Mesendoderm (in vitro differentiated cells): Measurements from ENCODE around the gene RNU6-7.

Experiments used
- DNase-seq: peaks from one replicate; pipeline ENCODE4 v3.0.0; 2013
- H2AK5ac ChIP-seq: 2 replicates; pipeline ENCODE4 v1.6.1; 2013; ENCODE audit warnings: low read length, inconsistent platforms
- H2BK120ac ChIP-seq: 2 replicates; pipeline ENCODE4 v1.6.1; 2013; ENCODE audit warnings: low read depth, mild to moderate bottlenecking, low read length, moderate library complexity, mixed read lengths
- H2BK15ac ChIP-seq: replicated peaks from 2 replicates; pipeline ENCODE4 v1.6.1; 2013; ENCODE audit warnings: low read depth, mild to moderate bottlenecking, moderate library complexity
- H2BK5ac ChIP-seq: 2 replicates; pipeline ENCODE4 v1.6.1; 2013; ENCODE audit warnings: low read length, inconsistent platforms
- H3K18ac ChIP-seq: 2 replicates; pipeline ENCODE4 v1.6.1; 2013; ENCODE audit warnings: mild to moderate bottlenecking, low read length, mixed read lengths
- H3K23ac ChIP-seq: one replicate; pipeline ENCODE4 v1.6.1; 2013; ENCODE audit warnings: low read length
- H3K27ac ChIP-seq: 2 replicates; pipeline ENCODE4 v1.5.1; 2013; ENCODE audit warnings: low read depth, mild to moderate bottlenecking, inconsistent platforms, low read length, moderate library complexity
- H3K27me3 ChIP-seq: 2 replicates; pipeline ENCODE4 v1.6.1; 2013; ENCODE audit warnings: low read length, control low read depth, mild to moderate bottlenecking, inconsistent platforms; ENCODE audit not compliant: insufficient read depth, poor library complexity
- H3K36me3 ChIP-seq: 2 replicates; pipeline ENCODE4 v1.6.1; 2013; ENCODE audit warnings: low read length, inconsistent platforms; ENCODE audit not compliant: control insufficient read depth, insufficient read depth
- H3K4ac ChIP-seq: one replicate; pipeline ENCODE4 v1.6.1; 2013; ENCODE audit warnings: low read depth, mild to moderate bottlenecking, low read length, moderate library complexity
- H3K4me1 ChIP-seq: 2 replicates; pipeline ENCODE4 v1.6.1; 2013; ENCODE audit warnings: low read depth, low read length, inconsistent platforms; ENCODE audit not compliant: control insufficient read depth
- H3K4me2 ChIP-seq: 2 replicates; pipeline ENCODE4 v1.6.1; 2013; ENCODE audit warnings: low read length
- H3K4me3 ChIP-seq: 2 replicates; pipeline ENCODE4 v1.5.1; 2013; ENCODE audit warnings: mild to moderate bottlenecking, low read length
- H3K56ac ChIP-seq: one replicate; pipeline ENCODE4 v1.6.1; 2013; ENCODE audit warnings: low read length
- H3K79me1 ChIP-seq: 2 replicates; pipeline ENCODE4 v1.6.1; 2013; ENCODE audit warnings: low read length, inconsistent platforms
- H3K79me2 ChIP-seq: 2 replicates; pipeline ENCODE4 v1.6.1; 2013; ENCODE audit warnings: mild to moderate bottlenecking, low read length; ENCODE audit not compliant: control insufficient read depth, insufficient read depth
- H3K9ac ChIP-seq: 2 replicates; pipeline ENCODE4 v1.6.1; 2013; ENCODE audit warnings: low read length, inconsistent platforms
- H4K5ac ChIP-seq: one replicate; pipeline ENCODE4 v1.6.1; 2013; ENCODE audit warnings: low read length
- H4K8ac ChIP-seq: one replicate; pipeline ENCODE4 v1.6.1; 2013; ENCODE audit warnings: low read depth, mild to moderate bottlenecking, control low read depth, low read length, moderate library complexity
- WGBS: extraction: QIAGEN DNeasy Blood & Tissue Kit; methylation state at CpG from one replicate; pipeline ENCODE4 v1.1.7; 2013; ENCODE audit warnings: low lambda C conversion rate, missing lambda C conversion rate; ENCODE audit not compliant: insufficient coverage; ENCODE audit errors: extremely low coverage; 5-methylcytosine and 5-hydroxymethylcytosine counted together

The RNU6-7 gene

DNA sequence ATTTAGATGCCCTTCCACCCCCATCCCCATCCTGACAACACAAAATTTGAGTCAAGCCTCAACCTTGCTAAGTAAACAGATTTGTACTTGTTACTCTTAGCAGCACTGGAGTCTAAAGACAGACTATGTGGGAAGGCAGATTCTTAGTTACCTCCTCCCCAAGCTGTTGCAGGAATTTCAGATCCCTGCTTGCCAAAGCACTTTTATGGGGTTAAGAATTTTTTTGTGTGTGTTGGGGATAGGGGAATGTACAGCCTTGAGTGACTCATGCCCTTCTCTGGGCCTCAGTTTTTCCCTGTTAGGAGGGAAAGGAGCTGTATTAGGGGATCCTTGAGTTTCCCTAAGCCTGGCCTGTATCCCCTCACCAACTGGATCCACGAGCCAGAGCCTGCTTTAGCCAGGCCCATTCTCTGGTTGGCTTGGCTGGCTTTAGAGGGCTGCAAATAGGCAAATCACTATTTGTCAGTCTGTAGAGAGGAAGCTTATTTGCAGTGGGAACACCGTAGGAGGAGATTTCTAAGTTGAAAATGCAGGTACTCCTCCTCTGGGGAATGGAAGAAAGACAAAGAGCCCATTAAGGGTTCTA lies 28.9 kb downstream of the RNU6-7 start:
- no peaks in the 10 kb centered on the region for H3K27me3 ChIP-seq
- H4K8ac ChIP-seq = no peak overlapping the region
- H3K36me3 ChIP-seq = no peaks in the 10 kb centered on the region
- no peak overlapping the region for H3K18ac ChIP-seq
- peak overlapping the region; percentile 41 for H2AK5ac ChIP-seq
- no peak overlapping the region for H3K56ac ChIP-seq
- no peak overlapping the region for H3K4ac ChIP-seq
- no peak overlapping the region for H3K4me3 ChIP-seq
- no peak for DNase-seq
- no peak overlapping the region for H2BK15ac ChIP-seq
- no peak overlapping the region for H4K5ac ChIP-seq
- H2BK120ac ChIP-seq = no peak overlapping the region
- no peak overlapping the region for H3K23ac ChIP-seq
- H3K79me1 ChIP-seq = no peaks in the 10 kb centered on the region
- no peak overlapping the region for H2BK5ac ChIP-seq
- H3K9ac ChIP-seq = no peak overlapping the region
- no peak overlapping the region for H3K4me2 ChIP-seq
- no peaks in the 10 kb centered on the region for H3K79me2 ChIP-seq
- peaks cover 4% of the 10 kb centered on the region for H3K4me1 ChIP-seq
- no peak overlapping the region for H3K27ac ChIP-seq
- WGBS = no CpG with 5 or more reads among the region's 2 CpGs

DNA sequence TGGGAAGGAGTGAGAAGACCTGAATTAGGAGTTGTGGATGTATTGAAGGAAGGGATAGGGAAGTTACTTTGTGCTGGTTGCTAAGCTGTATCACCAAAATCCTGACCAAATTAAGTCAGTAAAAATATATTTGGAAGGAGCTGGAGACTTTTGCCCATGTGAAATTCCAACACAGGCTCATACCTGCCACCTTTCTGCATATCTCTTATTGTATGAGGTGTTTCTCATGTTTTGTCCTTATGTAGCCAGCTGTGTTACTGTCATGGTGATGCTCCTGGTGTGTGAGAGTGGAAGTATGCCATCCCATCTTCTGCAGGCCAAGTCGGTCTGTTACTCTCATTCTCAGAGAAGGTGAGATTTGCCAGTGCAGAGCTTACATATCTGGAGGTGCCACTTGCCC lies 30.6 kb downstream of the RNU6-7 start:
- no peak overlapping the region for H3K18ac ChIP-seq
- no peak overlapping the region for H3K4ac ChIP-seq
- no peak overlapping the region for H3K4me3 ChIP-seq
- WGBS = no CpG with 5 or more reads among the region's 1 CpG
- no peaks in the 10 kb centered on the region for H3K79me2 ChIP-seq
- no peaks in the 10 kb centered on the region for H3K4me1 ChIP-seq
- H3K23ac ChIP-seq = no peak overlapping the region
- no peak overlapping the region for H4K8ac ChIP-seq
- no peaks in the 10 kb centered on the region for H3K36me3 ChIP-seq
- H2AK5ac ChIP-seq = no peak overlapping the region
- no peak overlapping the region for H3K56ac ChIP-seq
- H3K27ac ChIP-seq = no peak overlapping the region
- no peak overlapping the region for H2BK15ac ChIP-seq
- H2BK120ac ChIP-seq = no peak overlapping the region
- no peak for DNase-seq
- H3K9ac ChIP-seq = no peak overlapping the region
- H3K79me1 ChIP-seq = no peaks in the 10 kb centered on the region
- H4K5ac ChIP-seq = no peak overlapping the region
- no peak overlapping the region for H3K4me2 ChIP-seq
- H2BK5ac ChIP-seq = no peak overlapping the region
- no peaks in the 10 kb centered on the region for H3K27me3 ChIP-seq

DNA sequence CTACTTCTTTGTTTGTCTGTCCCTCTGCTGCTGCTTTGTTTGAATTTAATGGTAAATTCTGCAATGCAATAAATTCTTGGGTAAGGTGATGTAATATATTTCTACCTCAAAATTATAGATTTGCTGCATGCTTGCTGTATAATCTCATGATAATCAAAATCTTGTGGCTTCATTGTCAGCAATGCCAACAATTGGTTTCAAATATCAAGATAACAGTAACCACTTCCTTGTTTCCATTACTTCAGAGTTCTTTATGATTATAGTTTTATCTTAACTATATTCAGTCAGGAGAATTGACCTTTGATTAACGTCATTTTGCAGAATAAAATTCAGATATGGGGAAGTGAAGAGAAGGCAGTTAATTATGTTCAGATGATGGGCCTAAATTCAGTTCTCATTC lies 31.4 kb downstream of the RNU6-7 start:
- no peaks in the 10 kb centered on the region for H3K4me1 ChIP-seq
- no peak overlapping the region for H3K23ac ChIP-seq
- no peak overlapping the region for H3K56ac ChIP-seq
- no peak overlapping the region for H3K4me2 ChIP-seq
- H4K8ac ChIP-seq = no peak overlapping the region
- H4K5ac ChIP-seq = no peak overlapping the region
- no peak overlapping the region for H2AK5ac ChIP-seq
- no peaks in the 10 kb centered on the region for H3K27me3 ChIP-seq
- WGBS = no CpG with 5 or more reads among the region's 1 CpG
- no peaks in the 10 kb centered on the region for H3K79me2 ChIP-seq
- H2BK120ac ChIP-seq = no peak overlapping the region
- no peak overlapping the region for H2BK5ac ChIP-seq
- H3K9ac ChIP-seq = no peak overlapping the region
- no peak overlapping the region for H3K18ac ChIP-seq
- DNase-seq = no peak
- H3K36me3 ChIP-seq = no peaks in the 10 kb centered on the region
- no peak overlapping the region for H3K27ac ChIP-seq
- H3K4ac ChIP-seq = no peak overlapping the region
- no peak overlapping the region for H2BK15ac ChIP-seq
- H3K79me1 ChIP-seq = no peaks in the 10 kb centered on the region
- no peak overlapping the region for H3K4me3 ChIP-seq

DNA sequence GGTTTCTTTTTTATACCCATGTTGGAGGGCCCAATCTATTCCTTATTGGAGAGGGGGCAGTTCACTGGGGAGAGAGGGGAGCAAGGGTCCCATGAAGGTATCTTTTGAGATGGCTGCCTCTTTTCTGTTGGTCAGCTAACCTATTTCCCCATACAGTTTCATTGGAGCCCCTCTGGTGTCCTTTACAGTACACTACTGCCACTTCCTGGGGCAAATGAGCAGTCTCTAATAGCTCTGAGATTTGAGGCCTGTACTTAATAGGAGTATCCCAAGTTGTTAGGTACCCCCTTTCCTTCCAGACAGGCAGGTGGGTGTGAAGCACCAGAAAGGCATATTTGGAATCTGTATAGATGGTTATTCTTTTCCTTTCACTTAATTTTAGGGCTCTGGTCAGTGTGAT lies 42.6 kb downstream of the RNU6-7 start:
- Histone ChIP-seq H3K4me3 (no peak overlapping the region), H4K8ac (no peak overlapping the region), H2BK5ac (no peak overlapping the region), H2BK15ac (no peak overlapping the region), H3K4ac (no peak overlapping the region), H3K4me1 (no peaks in the 10 kb centered on the region), H3K23ac (no peak overlapping the region), H2BK120ac (no peak overlapping the region), H3K18ac (no peak overlapping the region), H2AK5ac (no peak overlapping the region), H3K79me1 (no peaks in the 10 kb centered on the region), H3K4me2 (no peak overlapping the region), H3K27me3 (no peaks in the 10 kb centered on the region), H3K9ac (no peak overlapping the region), H3K79me2 (no peaks in the 10 kb centered on the region), H4K5ac (no peak overlapping the region), H3K36me3 (no peaks in the 10 kb centered on the region), H3K27ac (no peak overlapping the region), H3K56ac (no peak overlapping the region)
- DNase-seq = peak; percentile 30

DNA sequence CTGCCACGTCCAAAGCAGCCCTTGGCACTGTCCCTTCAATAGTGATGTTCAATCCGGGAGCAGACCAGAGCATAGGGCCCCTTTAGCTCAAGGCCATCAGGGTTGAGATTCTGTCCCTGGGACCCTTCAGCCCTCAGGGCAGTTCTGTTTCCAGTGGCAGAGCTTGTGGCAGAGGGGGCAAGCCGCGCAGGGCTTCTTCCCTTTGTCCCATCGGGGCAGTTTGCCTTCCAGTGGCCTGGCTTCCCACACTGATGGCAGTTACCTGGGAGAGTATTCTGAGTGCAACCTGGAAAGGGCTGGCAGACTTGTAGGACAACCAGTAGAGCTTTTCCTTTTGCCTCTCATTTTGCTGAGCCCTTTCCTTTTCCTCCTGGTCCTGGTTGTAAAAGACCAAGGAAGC lies 44.9 kb downstream of the RNU6-7 start:
- H4K8ac ChIP-seq = no peak overlapping the region
- no peak overlapping the region for H3K27ac ChIP-seq
- H2BK5ac ChIP-seq = no peak overlapping the region
- no peak overlapping the region for H3K4me3 ChIP-seq
- no peak overlapping the region for H3K23ac ChIP-seq
- H3K79me1 ChIP-seq = no peaks in the 10 kb centered on the region
- no peaks in the 10 kb centered on the region for H3K27me3 ChIP-seq
- no peaks in the 10 kb centered on the region for H3K79me2 ChIP-seq
- no peak for DNase-seq
- no peak overlapping the region for H3K9ac ChIP-seq
- H3K56ac ChIP-seq = no peak overlapping the region
- H3K4me2 ChIP-seq = no peak overlapping the region
- no peaks in the 10 kb centered on the region for H3K4me1 ChIP-seq
- no peak overlapping the region for H3K4ac ChIP-seq
- H2AK5ac ChIP-seq = no peak overlapping the region
- no peak overlapping the region for H2BK15ac ChIP-seq
- H3K18ac ChIP-seq = no peak overlapping the region
- no CpG with 5 or more reads among the region's 5 CpGs for WGBS
- H3K36me3 ChIP-seq = no peaks in the 10 kb centered on the region
- H4K5ac ChIP-seq = no peak overlapping the region
- H2BK120ac ChIP-seq = no peak overlapping the region

DNA sequence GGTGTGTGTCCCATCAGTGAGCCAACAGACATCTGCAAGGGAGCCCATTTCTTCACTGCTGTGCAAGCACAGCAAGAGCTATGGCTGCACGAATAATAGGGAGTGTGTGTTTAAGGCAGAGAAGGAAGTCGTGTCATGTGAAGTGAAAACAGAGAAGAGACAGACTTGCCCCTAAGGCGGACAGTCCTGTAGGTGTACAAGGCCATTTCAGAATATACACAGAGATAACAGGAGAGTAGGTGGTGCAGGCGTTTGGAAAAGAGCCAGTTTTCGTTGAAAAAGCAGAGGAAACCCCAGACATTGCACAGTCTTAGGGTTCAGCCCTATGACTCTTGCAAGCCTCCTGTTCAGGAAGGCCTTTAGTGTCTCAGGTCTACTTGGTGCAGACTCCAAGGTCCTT lies 47.5 kb downstream of the RNU6-7 start:
- Histone ChIP-seq H3K4me3 (no peak overlapping the region), H3K79me1 (no peaks in the 10 kb centered on the region), H2AK5ac (no peak overlapping the region), H3K4me2 (no peak overlapping the region), H3K9ac (no peak overlapping the region), H3K18ac (no peak overlapping the region), H2BK15ac (no peak overlapping the region), H4K8ac (no peak overlapping the region), H3K4me1 (no peaks in the 10 kb centered on the region), H2BK5ac (no peak overlapping the region), H2BK120ac (no peak overlapping the region), H3K4ac (no peak overlapping the region), H3K23ac (no peak overlapping the region), H3K27me3 (no peaks in the 10 kb centered on the region), H3K27ac (no peak overlapping the region), H3K79me2 (no peaks in the 10 kb centered on the region), H3K36me3 (no peaks in the 10 kb centered on the region), H3K56ac (no peak overlapping the region), H4K5ac (no peak overlapping the region)
- WGBS = no CpG with 5 or more reads among the region's 5 CpGs
- no peak for DNase-seq
